Muscle of leg (tissue), 11 donors: ENCODE data around the gene IQCF5. TPM values are rescaled to one million over a fixed set of nuclear protein-coding genes. Genes with fewer than 3 reads are reported as not detected.
"Not testable (repeated sequence)": the region's sequence is repeated elsewhere in the genome, so short reads cannot be mapped to it uniquely, and the experiment has no call there.

Experiments
- DNase-seq: peaks from one replicate; pipeline ENCODE4 v3.0.0; 2013
- H3K27ac ChIP-seq: one replicate; pipeline ENCODE4 v1.5.1; 2013; ENCODE audit warnings: mild to moderate bottlenecking, low read length, control low read depth
- H3K27me3 ChIP-seq: one replicate; pipeline ENCODE4 v1.6.1; 2013; ENCODE audit warnings: low read length; ENCODE audit not compliant: control insufficient read depth, insufficient read depth
- H3K36me3 ChIP-seq: one replicate; pipeline ENCODE4 v1.6.1; 2013; ENCODE audit warnings: low read length; ENCODE audit not compliant: control insufficient read depth, insufficient read depth
- H3K4me1 ChIP-seq: one replicate; pipeline ENCODE4 v1.6.1; 2013; ENCODE audit warnings: low read length; ENCODE audit not compliant: control insufficient read depth, insufficient read depth
- H3K4me3 ChIP-seq: one replicate; pipeline ENCODE4 v1.5.1; 2013; ENCODE audit warnings: low read length, control low read depth
- H3K9me3 ChIP-seq: replicated peaks from 2 replicates; pipeline ENCODE4 v1.6.1; 2013; ENCODE audit warnings: low read depth, low read length; ENCODE audit not compliant: control insufficient read depth
- WGBS: methylation state at CpG from one replicate; pipeline ENCODE4 v1.1.5; 2013; ENCODE audit warnings: missing lambda C conversion rate; ENCODE audit not compliant: insufficient coverage; 5-methylcytosine and 5-hydroxymethylcytosine counted together
- polyA plus RNA-seq, 8 donors: library from polyadenylated mRNA; unstranded; fragments of 120-200 nt; gene quantifications; one replicate each; pipeline versions ENCODE4 v1.2.1 to v1.2.3, GENCODE V29; 2013; ENCODE audit warnings: inconsistent platforms in 1 of 8, low replicate concordance in 1 of 8; ENCODE audit not compliant: insufficient read length in 8 of 8, insufficient read depth in 1 of 8
- total RNA-seq: library from RNA; stranded (reverse); fragments of 120-200 nt; gene quantifications from one replicate; pipeline ENCODE4 v1.2.4, GENCODE V29; 2013

The IQCF5 gene
- total and polyA plus RNA-seq, 9 donors = not detected

DNA sequence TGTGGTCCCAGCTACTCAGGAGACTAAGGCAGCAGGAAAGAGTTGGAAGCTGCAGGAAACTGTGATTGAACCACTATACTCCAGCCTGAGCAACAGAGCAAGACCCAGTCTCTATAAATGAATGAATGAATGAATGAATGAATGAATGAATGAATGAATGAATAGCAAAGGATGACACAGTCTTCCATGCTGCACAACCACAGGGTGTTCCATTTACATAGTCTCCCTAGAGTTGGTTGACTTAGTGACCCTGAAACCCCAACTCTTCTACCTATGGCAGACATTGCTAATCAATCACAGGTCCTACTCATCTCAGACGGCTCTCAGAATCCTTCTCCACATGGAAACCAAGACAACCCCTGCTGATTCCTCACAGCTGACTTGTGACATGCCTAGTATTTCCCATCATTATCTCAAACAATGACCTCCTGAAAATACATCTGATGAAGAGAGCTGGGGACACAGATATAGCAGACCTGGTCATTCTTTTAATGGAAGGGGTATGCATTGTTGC lies 2.1 kb downstream of the IQCF5 start:
- no peaks in the 10 kb centered on the region for H3K9me3 ChIP-seq
- no peak overlapping the region for H3K4me3 ChIP-seq
- H3K27me3 ChIP-seq = no peaks in the 10 kb centered on the region
- no peak overlapping the region for H3K27ac ChIP-seq
- no peaks in the 10 kb centered on the region for H3K4me1 ChIP-seq
- DNase-seq = no peak
- H3K36me3 ChIP-seq = no peaks in the 10 kb centered on the region
- no CpG with 5 or more reads among the region's 1 CpG for WGBS

DNA sequence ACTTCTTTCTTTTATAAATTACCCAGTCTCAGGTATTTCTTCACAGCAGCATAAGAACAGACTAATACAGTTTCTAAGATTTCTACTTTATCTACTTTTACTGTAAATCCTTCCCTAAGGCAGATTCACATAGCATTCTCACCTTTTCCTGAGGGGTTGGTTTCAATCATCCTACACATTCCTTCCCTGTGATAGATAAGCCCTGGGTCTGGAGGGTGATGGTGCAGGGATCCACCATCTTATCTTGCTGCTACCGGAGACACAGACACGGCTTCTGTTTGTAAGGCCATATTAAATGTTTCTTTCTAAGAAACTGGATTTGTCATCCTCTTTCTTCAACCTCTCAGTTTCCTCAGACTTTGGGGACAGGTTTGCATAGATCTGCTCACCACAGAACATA lies 6.1 kb downstream of the IQCF5 start:
- Histone ChIP-seq H3K9me3 (no peaks in the 10 kb centered on the region), H3K36me3 (no peaks in the 10 kb centered on the region)
- no peak for DNase-seq

DNA sequence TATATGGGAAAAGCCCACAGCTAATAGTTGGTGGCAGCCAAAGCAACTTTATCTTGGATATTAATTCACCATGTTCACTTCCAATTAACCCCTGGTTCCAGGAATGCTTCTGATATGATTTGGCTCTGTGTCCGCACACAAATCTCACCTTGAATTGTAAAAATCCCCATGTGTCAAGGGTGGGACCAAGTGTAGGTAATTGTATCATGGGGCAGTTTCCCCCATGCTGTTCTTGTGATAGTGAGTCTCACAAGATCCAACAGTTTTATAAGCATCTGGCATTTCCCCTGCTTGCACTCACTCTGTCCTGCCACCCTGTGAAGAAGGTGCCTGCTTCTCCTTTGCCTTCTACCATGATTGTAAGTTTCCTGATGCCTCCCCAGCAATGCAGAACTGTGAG lies 6.5 kb downstream of the IQCF5 start:
- not testable (repeated sequence) for H3K27me3 ChIP-seq, H3K4me3 ChIP-seq, H3K9me3 ChIP-seq, H3K4me1 ChIP-seq, DNase-seq, H3K27ac ChIP-seq, H3K36me3 ChIP-seq
- no CpG with 5 or more reads among the region's 1 CpG for WGBS

More for the DNA sequence above, 6.1 kb downstream of the IQCF5 start:
- Histone ChIP-seq H3K27ac (no peak overlapping the region), H3K4me3 (no peak overlapping the region), H3K4me1 (no peaks in the 10 kb centered on the region), H3K27me3 (no peaks in the 10 kb centered on the region)
- no CpG with 5 or more reads among the region's 2 CpGs for WGBS

DNA sequence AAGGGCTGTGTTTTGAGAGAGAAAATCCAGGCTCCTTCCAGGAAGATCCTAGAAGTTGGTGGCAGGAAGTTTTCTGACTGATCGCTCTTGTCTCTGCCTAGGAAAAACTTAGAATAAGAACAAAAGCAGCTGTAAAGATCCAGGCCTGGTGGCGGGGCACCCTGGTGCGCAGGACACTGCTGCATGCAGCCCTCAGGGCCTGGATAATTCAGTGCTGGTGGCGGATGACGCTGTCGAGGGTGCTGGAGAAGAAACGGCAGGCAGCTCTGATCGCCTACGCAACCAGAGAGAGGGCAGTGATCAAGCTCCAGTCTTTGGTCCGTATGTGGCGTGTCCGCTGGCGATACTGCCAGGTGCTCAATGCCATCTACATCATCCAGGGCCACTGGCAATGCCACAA lies 12.5 kb downstream of the IQCF5 start:
- H3K9me3 ChIP-seq = no peaks in the 10 kb centered on the region
- no peak overlapping the region for H3K27ac ChIP-seq
- 76% methylated on average over 13 of the region's 13 CpGs for WGBS
- no peaks in the 10 kb centered on the region for H3K36me3 ChIP-seq
- H3K4me1 ChIP-seq = no peaks in the 10 kb centered on the region
- no peak overlapping the region for H3K4me3 ChIP-seq
- no peaks in the 10 kb centered on the region for H3K27me3 ChIP-seq
- DNase-seq = no peak

DNA sequence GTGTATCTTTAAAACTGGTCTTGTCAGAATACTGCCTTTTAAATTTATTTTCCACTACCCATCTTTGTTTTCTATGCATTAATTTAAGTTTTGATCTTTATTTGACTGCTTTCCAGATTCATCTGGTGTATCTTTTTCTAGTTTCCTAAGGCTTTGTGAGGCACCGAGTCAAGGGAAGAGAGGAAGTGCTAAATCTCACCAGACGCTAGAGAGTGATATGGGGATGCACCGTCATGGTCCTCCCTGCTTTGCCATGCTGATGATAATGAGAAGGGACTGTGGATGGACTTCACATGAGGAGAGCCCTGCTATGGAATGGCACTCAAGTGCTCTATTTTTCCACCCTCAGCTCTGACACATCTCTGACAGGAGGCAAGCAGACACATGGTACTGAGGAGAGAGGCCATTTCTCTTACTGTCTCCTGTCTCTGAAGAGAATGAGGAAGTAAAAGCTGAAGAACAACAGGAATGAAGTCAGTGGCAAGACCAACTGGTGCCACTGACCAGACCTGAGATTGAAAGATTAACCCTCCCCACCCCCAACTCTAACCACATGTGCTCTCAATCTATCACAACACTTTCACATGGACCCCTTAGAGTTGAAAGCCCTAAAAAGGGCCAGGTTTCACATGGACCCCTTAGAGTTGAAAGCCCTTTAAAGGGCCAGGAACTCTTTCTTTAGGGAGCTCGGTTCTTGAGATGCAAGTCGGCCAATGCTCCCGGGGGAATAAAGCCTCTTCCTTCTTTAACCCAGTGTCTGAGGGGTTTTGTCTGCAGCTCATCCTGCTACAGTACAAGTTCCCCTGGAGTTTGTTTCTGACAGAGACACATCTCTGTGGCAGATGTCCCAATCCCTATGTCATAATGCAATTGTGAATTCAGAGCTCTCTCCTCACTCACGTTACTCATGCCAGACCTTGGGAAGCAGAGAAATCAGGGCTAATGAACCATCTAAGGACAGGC lies 14.4 kb downstream of the IQCF5 start, which contains the start of gene IQCF2:
Gene IQCF2 (plus strand): TSS at position 913 of the 963 bp plus-strand sequence. CDS start 52 bp downstream, outside the sequence.
- no peak for DNase-seq
- no peaks in the 10 kb centered on the region for H3K4me1 ChIP-seq
- H3K27me3 ChIP-seq = no peaks in the 10 kb centered on the region
- no peak within 1 kb of the TSS for H3K27ac ChIP-seq
- no CpG with 5 or more reads among the region's 7 CpGs for WGBS
- H3K36me3 ChIP-seq = no peaks in the 10 kb centered on the region
- no peaks in the 10 kb centered on the region for H3K9me3 ChIP-seq
- no peak within 1 kb of the TSS for H3K4me3 ChIP-seq

DNA sequence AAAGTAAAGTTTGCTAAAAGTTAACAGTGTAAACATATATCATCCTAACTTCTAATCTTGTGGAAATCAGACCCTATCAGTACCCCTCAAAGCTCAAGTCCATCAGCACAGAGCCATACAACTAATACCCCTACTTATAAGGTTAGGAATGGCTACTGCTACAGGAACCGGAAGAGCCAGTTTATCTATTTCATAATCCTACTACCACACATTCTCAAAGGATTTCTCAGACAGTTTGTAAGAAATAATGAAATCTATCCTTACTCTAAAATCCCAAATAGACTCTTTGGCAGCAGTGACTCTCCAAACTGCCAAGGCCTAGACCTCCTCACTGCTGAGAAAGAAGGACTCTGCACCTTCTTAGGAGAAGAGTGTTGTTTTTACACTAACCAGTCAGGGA lies 20.0 kb downstream of the IQCF5 start:
- WGBS = no CpG with 5 or more reads among the region's 1 CpG
- not testable (repeated sequence) for H3K4me1 ChIP-seq

DNA sequence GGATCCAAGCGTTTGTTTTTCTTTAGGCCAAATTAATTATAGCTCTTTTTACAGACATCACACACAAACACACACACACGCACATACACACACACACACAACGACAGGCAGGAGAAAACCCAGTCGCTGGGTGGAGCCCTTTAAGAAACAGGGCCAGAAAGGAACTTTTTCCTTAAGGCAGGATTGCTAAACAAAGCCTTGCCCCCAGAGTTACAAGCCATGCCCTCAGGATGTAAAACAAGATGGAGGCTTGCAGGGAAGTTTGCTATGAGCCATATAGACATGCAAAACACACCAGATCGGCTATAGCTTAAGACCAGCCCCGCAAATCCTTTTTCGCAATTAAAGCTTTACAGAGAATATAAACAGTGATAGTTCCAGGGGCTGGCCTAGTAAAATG lies 30.3 kb downstream of the IQCF5 start:
- no peaks in the 10 kb centered on the region for H3K9me3 ChIP-seq
- H3K4me3 ChIP-seq = no peak overlapping the region
- H3K27ac ChIP-seq = no peak overlapping the region
- DNase-seq = no peak
- no peaks in the 10 kb centered on the region for H3K36me3 ChIP-seq
- no peaks in the 10 kb centered on the region for H3K4me1 ChIP-seq
- H3K27me3 ChIP-seq = peaks cover 3% of the 10 kb centered on the region
- 100% methylated on average over 1 of the region's 7 CpGs for WGBS

More for the DNA sequence above, 20.0 kb downstream of the IQCF5 start:
- DNase-seq, H3K4me3 ChIP-seq, H3K27ac ChIP-seq, H3K27me3 ChIP-seq, H3K36me3 ChIP-seq, H3K9me3 ChIP-seq: not testable (repeated sequence)

DNA sequence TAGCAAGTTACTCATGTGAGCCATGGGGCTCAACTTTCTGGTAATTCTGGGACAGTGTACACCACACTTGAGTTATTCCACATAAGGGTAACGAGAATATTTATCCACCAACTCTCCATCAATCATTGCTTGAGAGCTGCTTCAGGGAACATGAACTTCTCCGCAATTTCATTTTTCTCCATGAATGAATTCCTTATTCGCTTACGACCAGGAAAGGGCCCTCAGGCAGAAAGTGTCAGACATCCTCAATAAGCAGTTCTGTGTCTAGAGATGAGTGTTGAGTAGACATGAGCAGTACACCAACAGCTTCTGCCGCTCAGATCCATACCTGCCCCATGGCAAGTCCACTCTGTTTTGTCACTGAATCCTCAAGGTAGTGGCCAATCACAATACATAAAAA lies 38.8 kb downstream of the IQCF5 start:
- no peaks in the 10 kb centered on the region for H3K9me3 ChIP-seq
- no peak for DNase-seq
- no peak overlapping the region for H3K27ac ChIP-seq
- H3K4me1 ChIP-seq = no peaks in the 10 kb centered on the region
- 100% methylated on average over 1 of the region's 5 CpGs for WGBS
- no peaks in the 10 kb centered on the region for H3K36me3 ChIP-seq
- H3K4me3 ChIP-seq = no peak overlapping the region
- H3K27me3 ChIP-seq = no peaks in the 10 kb centered on the region

DNA sequence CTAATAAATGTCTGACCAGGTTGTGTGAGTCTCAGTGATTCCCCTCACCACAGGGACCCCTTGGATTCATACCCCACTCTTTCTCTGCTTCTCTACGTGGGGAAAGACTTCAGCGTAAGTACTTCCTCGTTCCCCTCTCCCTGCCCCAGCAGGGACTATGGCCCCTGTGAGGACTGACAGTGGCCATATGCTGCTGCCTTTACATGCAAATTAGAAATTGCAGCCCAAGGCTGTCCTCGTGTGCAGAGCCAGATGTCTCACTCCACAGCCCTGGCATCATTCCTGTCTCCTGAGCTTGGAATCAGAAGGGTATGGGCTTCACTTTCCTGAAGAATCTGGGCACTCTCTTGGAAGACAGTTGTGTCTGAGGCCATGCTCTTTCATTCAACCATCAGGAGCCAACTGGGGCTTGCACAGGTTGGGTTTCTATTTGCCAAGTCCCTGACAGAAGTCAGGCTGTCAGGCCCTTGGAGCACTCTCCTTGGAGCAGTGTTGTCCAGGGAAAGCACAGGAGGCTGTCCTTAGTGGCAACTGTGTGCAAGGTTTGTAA lies 44.5 kb downstream of the IQCF5 start:
- H3K27me3 ChIP-seq = no peaks in the 10 kb centered on the region
- no peaks in the 10 kb centered on the region for H3K4me1 ChIP-seq
- no peak for DNase-seq
- H3K4me3 ChIP-seq = no peak overlapping the region
- H3K36me3 ChIP-seq = no peaks in the 10 kb centered on the region
- H3K27ac ChIP-seq = no peak overlapping the region
- WGBS = 53% methylated on average over 3 of the region's 4 CpGs
- H3K9me3 ChIP-seq = peaks cover 4% of the 10 kb centered on the region

DNA sequence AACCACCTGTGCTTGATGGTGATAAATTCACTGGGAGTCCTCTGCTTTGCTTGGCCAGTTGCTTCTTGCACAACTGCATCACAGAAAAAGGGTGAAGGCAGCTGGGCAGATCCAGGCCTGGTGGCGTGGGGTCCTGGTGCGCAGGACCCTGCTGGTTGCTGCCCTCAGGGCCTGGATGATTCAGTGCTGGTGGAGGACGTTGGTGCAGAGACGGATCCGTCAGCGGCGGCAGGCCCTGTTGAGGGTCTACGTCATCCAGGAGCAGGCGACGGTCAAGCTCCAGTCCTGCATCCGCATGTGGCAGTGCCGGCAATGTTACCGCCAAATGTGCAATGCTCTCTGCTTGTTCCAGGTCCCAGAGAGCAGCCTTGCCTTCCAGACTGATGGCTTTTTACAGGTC lies 45.1 kb downstream of the IQCF5 start:
- WGBS = 91% methylated on average over 13 of the region's 13 CpGs
- no peak for DNase-seq
- Histone ChIP-seq H3K27ac (no peak overlapping the region), H3K9me3 (peaks cover 4% of the 10 kb centered on the region), H3K4me3 (no peak overlapping the region), H3K36me3 (no peaks in the 10 kb centered on the region), H3K27me3 (no peaks in the 10 kb centered on the region), H3K4me1 (no peaks in the 10 kb centered on the region)
